Measurements from ENCODE around the gene SMIM23.

SMIM23 gene

GRCh38 chr5:171810227-171810626 lies 24.6 kb downstream of the SMIM23 start:
- Histone ChIP-seq H3K36me3 (ENCODE audit: control insufficient read depth in 2 of 2, insufficient read depth in 2 of 2, low read length in 2 of 2) (no peaks in the 10 kb centered on the region), H3K27me3 (ENCODE audit: control insufficient read depth in 2 of 2, insufficient read depth in 2 of 2, low read length in 2 of 2) (peaks cover 5 to 8% of the 10 kb centered on the region in 2 donors), H3K9me3 (ENCODE audit: control insufficient read depth in 2 of 2, low read length in 2 of 2) (peaks cover 0 to 4% of the 10 kb centered on the region in 2 donors), H3K4me1 (ENCODE audit: control insufficient read depth in 2 of 2, insufficient read depth in 2 of 2, low read length in 2 of 2) (no peaks in the 10 kb centered on the region), H3K4me3 (ENCODE audit: low read length in 2 of 2) (no peak overlapping the region), H3K9ac (ENCODE audit: low read depth in 1 of 2, low read length in 2 of 2) (no peak overlapping the region), H3K27ac (ENCODE audit: low read depth in 2 of 2, low read length in 2 of 2) (no peak overlapping the region)

DNA sequence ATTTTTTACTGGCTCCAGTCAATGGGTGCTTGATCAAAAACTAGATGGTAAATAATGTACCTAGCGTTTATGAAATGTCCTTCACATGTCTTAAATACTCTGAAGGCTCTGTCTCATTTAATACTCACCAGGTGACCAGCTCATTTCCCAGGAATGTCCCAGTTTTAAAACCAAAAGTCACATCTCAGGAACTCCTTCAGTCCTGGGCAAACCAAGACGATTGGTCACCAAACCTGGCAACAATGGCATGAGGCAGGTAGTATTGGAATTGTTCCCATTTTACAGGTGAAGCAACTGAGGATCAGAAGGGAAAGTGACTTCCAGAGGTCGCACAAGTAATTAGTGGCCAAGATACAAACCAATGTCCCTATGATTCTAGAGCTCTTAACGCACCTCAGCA lies 27.7 kb downstream of the SMIM23 start:
- Histone ChIP-seq H3K36me3 (ENCODE audit: control insufficient read depth in 2 of 2, insufficient read depth in 2 of 2, low read length in 2 of 2) (no peaks in the 10 kb centered on the region), H3K4me1 (ENCODE audit: control insufficient read depth in 2 of 2, insufficient read depth in 2 of 2, low read length in 2 of 2) (no peaks in the 10 kb centered on the region), H3K9me3 (ENCODE audit: control insufficient read depth in 2 of 2, low read length in 2 of 2) (peaks cover 0 to 4% of the 10 kb centered on the region in 2 donors), H3K27ac (ENCODE audit: low read depth in 2 of 2, low read length in 2 of 2) (no peak overlapping the region), H3K9ac (ENCODE audit: low read depth in 1 of 2, low read length in 2 of 2) (no peak overlapping the region), H3K27me3 (ENCODE audit: control insufficient read depth in 2 of 2, insufficient read depth in 2 of 2, low read length in 2 of 2) (no peaks in the 10 kb centered on the region), H3K4me3 (ENCODE audit: low read length in 2 of 2) (no peak overlapping the region)

- H3K27ac ChIP-seq (ENCODE audit: low read depth in 2 of 2, low read length in 2 of 2) = no peak overlapping the region
- H3K4me1 ChIP-seq (ENCODE audit: control insufficient read depth in 2 of 2, insufficient read depth in 2 of 2, low read length in 2 of 2) = no peaks in the 10 kb centered on the region
- no peak overlapping the region for H3K9ac ChIP-seq (ENCODE audit: low read depth in 1 of 2, low read length in 2 of 2)
- peaks cover 0 to 4% of the 10 kb centered on the region in 2 donors for H3K9me3 ChIP-seq (ENCODE audit: control insufficient read depth in 2 of 2, low read length in 2 of 2)
- no peaks in the 10 kb centered on the region for H3K27me3 ChIP-seq (ENCODE audit: control insufficient read depth in 2 of 2, insufficient read depth in 2 of 2, low read length in 2 of 2)
- no peak overlapping the region for H3K4me3 ChIP-seq (ENCODE audit: low read length in 2 of 2)
- no peaks in the 10 kb centered on the region for H3K36me3 ChIP-seq (ENCODE audit: control insufficient read depth in 2 of 2, insufficient read depth in 2 of 2, low read length in 2 of 2)
These were observed 28.3 kb downstream of the SMIM23 start for GRCh38 chr5:171813813-171814490.

- H3K4me1 ChIP-seq (ENCODE audit: control insufficient read depth in 2 of 2, insufficient read depth in 2 of 2, low read length in 2 of 2) = no peaks in the 10 kb centered on the region
- H3K27me3 ChIP-seq (ENCODE audit: control insufficient read depth in 2 of 2, insufficient read depth in 2 of 2, low read length in 2 of 2) = no peaks in the 10 kb centered on the region
- H3K27ac ChIP-seq (ENCODE audit: low read depth in 2 of 2, low read length in 2 of 2) = no peak overlapping the region
- no peak overlapping the region for H3K9ac ChIP-seq (ENCODE audit: low read depth in 1 of 2, low read length in 2 of 2)
- H3K9me3 ChIP-seq (ENCODE audit: control insufficient read depth in 2 of 2, low read length in 2 of 2) = peaks cover 0 to under 1% of the 10 kb centered on the region in 2 donors
- H3K36me3 ChIP-seq (ENCODE audit: control insufficient read depth in 2 of 2, insufficient read depth in 2 of 2, low read length in 2 of 2) = no peaks in the 10 kb centered on the region
- H3K4me3 ChIP-seq (ENCODE audit: low read length in 2 of 2) = no peak overlapping the region
These were observed 31.0 kb downstream of the SMIM23 start for GRCh38 chr5:171816666-171817065.

DNA sequence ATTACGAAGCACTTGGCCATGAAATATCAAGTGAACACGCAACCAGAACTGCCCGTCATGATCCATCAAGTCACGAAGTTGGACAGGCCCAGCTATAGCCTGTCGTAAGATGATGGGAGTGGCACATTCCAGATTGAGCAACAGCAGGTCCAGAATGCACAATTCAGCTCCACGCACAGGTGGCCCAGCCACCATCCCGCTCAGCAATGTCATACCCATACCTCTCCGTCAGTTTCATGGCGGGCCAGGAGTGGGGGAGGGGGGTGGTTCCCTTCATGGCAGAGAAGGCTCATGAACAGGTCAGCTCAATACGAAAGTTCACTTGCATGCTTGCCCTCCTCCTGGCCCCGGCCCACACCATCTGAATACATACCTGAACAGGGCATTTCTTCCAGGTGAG lies 34.9 kb downstream of the SMIM23 start:
- no peak overlapping the region for H3K4me3 ChIP-seq (ENCODE audit: low read length in 2 of 2)
- no peaks in the 10 kb centered on the region for H3K27me3 ChIP-seq (ENCODE audit: control insufficient read depth in 2 of 2, insufficient read depth in 2 of 2, low read length in 2 of 2)
- H3K36me3 ChIP-seq (ENCODE audit: control insufficient read depth in 2 of 2, insufficient read depth in 2 of 2, low read length in 2 of 2) = no peaks in the 10 kb centered on the region
- peaks cover 6 to 8% of the 10 kb centered on the region in 2 donors for H3K4me1 ChIP-seq (ENCODE audit: control insufficient read depth in 2 of 2, insufficient read depth in 2 of 2, low read length in 2 of 2)
- no peaks in the 10 kb centered on the region for H3K9me3 ChIP-seq (ENCODE audit: control insufficient read depth in 2 of 2, low read length in 2 of 2)
- no peak overlapping the region for H3K27ac ChIP-seq (ENCODE audit: low read depth in 2 of 2, low read length in 2 of 2)
- no peak overlapping the region for H3K9ac ChIP-seq (ENCODE audit: low read depth in 1 of 2, low read length in 2 of 2)

- H3K9me3 ChIP-seq (ENCODE audit: control insufficient read depth in 2 of 2, low read length in 2 of 2) = no peaks in the 10 kb centered on the region
- no peaks in the 10 kb centered on the region for H3K27me3 ChIP-seq (ENCODE audit: control insufficient read depth in 2 of 2, insufficient read depth in 2 of 2, low read length in 2 of 2)
- no peak overlapping the region for H3K9ac ChIP-seq (ENCODE audit: low read depth in 1 of 2, low read length in 2 of 2)
- peaks cover 6 to 8% of the 10 kb centered on the region in 2 donors for H3K4me1 ChIP-seq (ENCODE audit: control insufficient read depth in 2 of 2, insufficient read depth in 2 of 2, low read length in 2 of 2)
- H3K4me3 ChIP-seq (ENCODE audit: low read length in 2 of 2) = no peak overlapping the region
- no peaks in the 10 kb centered on the region for H3K36me3 ChIP-seq (ENCODE audit: control insufficient read depth in 2 of 2, insufficient read depth in 2 of 2, low read length in 2 of 2)
- no peak overlapping the region for H3K27ac ChIP-seq (ENCODE audit: low read depth in 2 of 2, low read length in 2 of 2)
These were observed 35.7 kb downstream of the SMIM23 start for GRCh38 chr5:171821286-171821685.

DNA sequence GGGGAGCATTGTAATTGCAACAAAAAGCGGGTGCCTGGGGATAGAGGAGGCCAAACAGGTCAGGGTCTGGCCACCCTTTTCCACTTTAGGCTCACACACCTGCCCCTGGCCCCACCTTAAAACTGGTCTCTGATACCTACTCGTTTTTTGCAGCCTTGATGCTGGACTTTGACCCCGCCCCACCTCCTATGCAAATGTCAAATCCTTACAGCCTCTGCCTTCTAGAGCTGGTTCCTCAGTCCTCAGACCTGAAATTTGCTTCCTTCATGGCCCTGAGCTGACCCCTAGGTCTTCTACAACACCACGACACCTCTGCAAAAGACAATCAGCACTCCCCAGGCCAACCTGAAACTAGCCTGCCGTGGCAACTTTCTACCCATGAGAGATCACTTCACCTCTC lies 37.7 kb downstream of the SMIM23 start:
- H3K9me3 ChIP-seq (ENCODE audit: control insufficient read depth in 2 of 2, low read length in 2 of 2) = no peaks in the 10 kb centered on the region
- H3K27me3 ChIP-seq (ENCODE audit: control insufficient read depth in 2 of 2, insufficient read depth in 2 of 2, low read length in 2 of 2) = no peaks in the 10 kb centered on the region
- no peak overlapping the region for H3K4me3 ChIP-seq (ENCODE audit: low read length in 2 of 2)
- peaks cover 6 to 8% of the 10 kb centered on the region in 2 donors for H3K4me1 ChIP-seq (ENCODE audit: control insufficient read depth in 2 of 2, insufficient read depth in 2 of 2, low read length in 2 of 2)
- H3K27ac ChIP-seq (ENCODE audit: low read depth in 2 of 2, low read length in 2 of 2) = peak overlapping the region; percentile 32 to 68
- H3K9ac ChIP-seq (ENCODE audit: low read depth in 1 of 2, low read length in 2 of 2) = no peak overlapping the region
- H3K36me3 ChIP-seq (ENCODE audit: control insufficient read depth in 2 of 2, insufficient read depth in 2 of 2, low read length in 2 of 2) = no peaks in the 10 kb centered on the region

DNA sequence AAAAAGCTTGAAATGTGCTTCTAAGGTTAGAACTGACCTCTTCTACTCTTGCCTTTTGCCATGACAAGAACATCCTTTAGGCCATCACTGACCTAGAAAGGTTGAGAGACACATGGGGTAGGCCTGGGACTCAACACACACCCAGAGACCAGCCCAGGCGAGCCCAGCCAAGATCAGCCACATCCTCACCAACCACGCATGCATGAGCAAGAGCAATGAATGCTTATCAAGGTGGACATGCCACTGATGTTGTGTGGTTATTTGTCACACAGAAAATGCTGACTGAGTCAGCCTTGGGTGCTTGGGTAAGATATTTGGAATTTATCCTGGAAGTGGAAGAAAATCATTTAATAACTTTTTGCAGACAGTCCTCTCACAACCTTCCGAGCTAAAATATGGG lies 39.4 kb downstream of the SMIM23 start:
- Histone ChIP-seq H3K9ac (ENCODE audit: low read depth in 1 of 2, low read length in 2 of 2) (no peak overlapping the region), H3K9me3 (ENCODE audit: control insufficient read depth in 2 of 2, low read length in 2 of 2) (no peaks in the 10 kb centered on the region), H3K4me1 (ENCODE audit: control insufficient read depth in 2 of 2, insufficient read depth in 2 of 2, low read length in 2 of 2) (peaks cover 6 to 8% of the 10 kb centered on the region in 2 donors), H3K36me3 (ENCODE audit: control insufficient read depth in 2 of 2, insufficient read depth in 2 of 2, low read length in 2 of 2) (no peaks in the 10 kb centered on the region), H3K27me3 (ENCODE audit: control insufficient read depth in 2 of 2, insufficient read depth in 2 of 2, low read length in 2 of 2) (no peaks in the 10 kb centered on the region), H3K4me3 (ENCODE audit: low read length in 2 of 2) (no peak overlapping the region), H3K27ac (ENCODE audit: low read depth in 2 of 2, low read length in 2 of 2) (no peak overlapping the region)

DNA sequence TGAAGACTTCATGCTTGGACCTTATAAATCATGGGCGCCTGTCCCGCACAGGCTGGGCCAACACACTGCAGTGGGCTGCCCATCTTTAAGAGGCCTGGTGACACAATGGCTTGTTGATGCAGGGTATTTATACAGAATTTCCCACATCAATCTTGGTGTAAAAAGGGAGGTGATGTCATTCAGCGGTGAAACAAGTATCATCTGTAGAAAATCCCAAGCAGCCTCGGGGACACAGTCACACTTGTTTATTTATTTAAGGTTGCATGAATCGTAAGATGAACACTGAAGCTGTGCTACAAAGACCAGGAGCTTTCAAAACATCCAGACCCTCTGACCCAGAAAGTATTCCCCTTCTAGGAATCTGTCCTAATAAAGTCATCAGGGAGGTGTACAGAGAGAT lies 40.5 kb downstream of the SMIM23 start:
- no peaks in the 10 kb centered on the region for H3K36me3 ChIP-seq (ENCODE audit: control insufficient read depth in 2 of 2, insufficient read depth in 2 of 2, low read length in 2 of 2)
- H3K9me3 ChIP-seq (ENCODE audit: control insufficient read depth in 2 of 2, low read length in 2 of 2) = no peaks in the 10 kb centered on the region
- H3K9ac ChIP-seq (ENCODE audit: low read depth in 1 of 2, low read length in 2 of 2) = no peak overlapping the region
- no peak overlapping the region for H3K27ac ChIP-seq (ENCODE audit: low read depth in 2 of 2, low read length in 2 of 2)
- H3K4me3 ChIP-seq (ENCODE audit: low read length in 2 of 2) = no peak overlapping the region
- H3K4me1 ChIP-seq (ENCODE audit: control insufficient read depth in 2 of 2, insufficient read depth in 2 of 2, low read length in 2 of 2) = peaks cover 6 to 8% of the 10 kb centered on the region in 2 donors
- no peaks in the 10 kb centered on the region for H3K27me3 ChIP-seq (ENCODE audit: control insufficient read depth in 2 of 2, insufficient read depth in 2 of 2, low read length in 2 of 2)

DNA sequence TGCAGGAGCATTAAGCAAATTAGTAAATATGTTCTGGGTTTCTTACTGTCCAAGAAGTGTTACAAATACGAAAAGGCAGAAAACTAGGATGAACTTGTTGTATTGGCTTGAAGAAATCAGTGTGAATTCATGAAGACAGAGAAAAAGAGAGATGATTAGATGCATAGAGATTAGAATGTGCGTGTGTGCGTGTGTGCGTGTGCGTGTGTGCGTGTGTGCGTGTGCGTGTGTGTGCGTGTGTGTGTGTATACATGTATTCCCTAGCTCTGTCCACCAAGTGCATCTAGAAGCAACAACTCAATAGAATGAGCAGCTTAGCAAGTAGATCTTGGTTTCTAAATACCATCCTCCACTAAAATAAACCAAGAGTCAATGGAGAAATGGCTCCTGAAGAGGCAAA lies 41.5 kb downstream of the SMIM23 start:
- no peak overlapping the region for H3K4me3 ChIP-seq (ENCODE audit: low read length in 2 of 2)
- no peak overlapping the region for H3K9ac ChIP-seq (ENCODE audit: low read depth in 1 of 2, low read length in 2 of 2)
- H3K27me3 ChIP-seq (ENCODE audit: control insufficient read depth in 2 of 2, insufficient read depth in 2 of 2, low read length in 2 of 2) = no peaks in the 10 kb centered on the region
- peaks cover 6 to 8% of the 10 kb centered on the region in 2 donors for H3K4me1 ChIP-seq (ENCODE audit: control insufficient read depth in 2 of 2, insufficient read depth in 2 of 2, low read length in 2 of 2)
- no peak overlapping the region for H3K27ac ChIP-seq (ENCODE audit: low read depth in 2 of 2, low read length in 2 of 2)
- H3K36me3 ChIP-seq (ENCODE audit: control insufficient read depth in 2 of 2, insufficient read depth in 2 of 2, low read length in 2 of 2) = no peaks in the 10 kb centered on the region
- no peaks in the 10 kb centered on the region for H3K9me3 ChIP-seq (ENCODE audit: control insufficient read depth in 2 of 2, low read length in 2 of 2)
